ENCODE results near the gene ABCA13.

DNA sequence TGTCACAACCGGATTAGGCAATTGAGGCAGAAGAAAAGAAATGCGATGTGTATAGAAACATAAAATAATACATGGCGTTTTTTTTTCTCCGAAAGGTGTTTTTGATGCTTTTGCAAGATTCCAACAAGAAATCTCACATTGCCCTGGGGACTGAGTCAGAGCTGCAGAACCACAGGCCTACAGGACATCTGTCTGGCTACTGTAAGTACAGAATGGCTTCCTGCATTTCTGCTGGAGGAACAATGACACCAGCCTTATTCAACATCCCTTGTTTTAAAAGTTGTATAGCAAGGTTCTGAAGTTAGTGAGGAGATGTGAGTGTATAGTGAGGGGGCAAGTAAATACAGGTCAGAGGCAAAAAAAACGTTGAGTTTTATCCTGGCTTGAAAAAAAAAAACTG is 256.4 kb downstream of the ABCA13 start:
- TF ChIP-seq, protein P1, sequence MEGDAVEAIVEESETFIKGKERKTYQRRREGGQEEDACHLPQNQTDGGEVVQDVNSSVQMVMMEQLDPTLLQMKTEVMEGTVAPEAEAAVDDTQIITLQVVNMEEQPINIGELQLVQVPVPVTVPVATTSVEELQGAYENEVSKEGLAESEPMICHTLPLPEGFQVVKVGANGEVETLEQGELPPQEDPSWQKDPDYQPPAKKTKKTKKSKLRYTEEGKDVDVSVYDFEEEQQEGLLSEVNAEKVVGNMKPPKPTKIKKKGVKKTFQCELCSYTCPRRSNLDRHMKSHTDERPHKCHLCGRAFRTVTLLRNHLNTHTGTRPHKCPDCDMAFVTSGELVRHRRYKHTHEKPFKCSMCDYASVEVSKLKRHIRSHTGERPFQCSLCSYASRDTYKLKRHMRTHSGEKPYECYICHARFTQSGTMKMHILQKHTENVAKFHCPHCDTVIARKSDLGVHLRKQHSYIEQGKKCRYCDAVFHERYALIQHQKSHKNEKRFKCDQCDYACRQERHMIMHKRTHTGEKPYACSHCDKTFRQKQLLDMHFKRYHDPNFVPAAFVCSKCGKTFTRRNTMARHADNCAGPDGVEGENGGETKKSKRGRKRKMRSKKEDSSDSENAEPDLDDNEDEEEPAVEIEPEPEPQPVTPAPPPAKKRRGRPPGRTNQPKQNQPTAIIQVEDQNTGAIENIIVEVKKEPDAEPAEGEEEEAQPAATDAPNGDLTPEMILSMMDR (IDR thresholded peaks at IDR 0.05) = no peak
- no peak for TF ChIP-seq EZH2 (IDR thresholded peaks at IDR 0.05)

Measured in neural progenitor cell (in vitro differentiated cells).